ENCODE data around the gene TGDS. TPM values are rescaled to one million over a fixed set of nuclear protein-coding genes. Genes with fewer than 3 reads are reported as not detected.
"Not testable (repeated sequence)": the region's sequence is repeated elsewhere in the genome, so short reads cannot be mapped to it uniquely, and the experiment has no call there.

The TGDS gene
- total RNA-seq, 1 donor from 2014 or later: 14.3 TPM

DNA sequence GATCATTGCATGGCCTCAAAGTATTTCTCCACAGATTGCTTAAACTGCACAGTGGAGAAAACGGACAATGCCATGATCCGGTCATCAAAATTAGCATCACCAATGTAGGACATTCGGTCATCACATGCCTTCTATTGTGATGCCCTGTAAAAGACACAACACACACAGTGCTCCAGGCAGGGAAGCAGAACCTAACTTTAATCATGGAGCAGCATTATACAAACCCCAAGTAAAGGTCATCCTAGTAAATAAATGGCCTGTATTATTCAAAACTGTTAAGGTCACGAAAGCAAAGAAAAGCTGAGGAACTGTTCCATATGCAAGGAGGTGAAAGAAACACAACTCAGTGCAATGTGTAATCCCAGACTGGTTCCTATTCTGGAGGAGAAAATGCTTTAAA is 42.2 kb downstream of the TGDS start:
- no peak for DNase-seq (ENCODE audit: low spot score)

DNA sequence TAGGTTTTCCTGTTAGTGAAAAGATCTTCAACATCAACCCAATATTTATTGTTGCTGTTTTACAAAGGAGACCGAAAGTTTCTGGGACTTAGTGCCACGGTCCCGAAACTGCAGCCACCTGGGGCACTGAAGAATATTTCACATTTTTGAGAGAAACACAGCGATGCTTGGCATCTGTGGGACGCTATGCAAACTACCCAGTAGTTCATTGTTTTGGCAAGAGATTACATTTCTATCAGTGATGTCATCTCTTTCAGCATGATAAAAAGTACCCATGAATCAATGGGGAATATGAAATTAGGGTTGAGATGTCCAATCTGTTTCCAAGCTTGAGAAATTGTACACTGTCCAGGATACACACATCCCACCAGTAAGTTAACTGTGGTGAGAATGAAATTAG is 43.9 kb downstream of the TGDS start:
- DNase-seq (ENCODE audit: low spot score): no peak

DNA sequence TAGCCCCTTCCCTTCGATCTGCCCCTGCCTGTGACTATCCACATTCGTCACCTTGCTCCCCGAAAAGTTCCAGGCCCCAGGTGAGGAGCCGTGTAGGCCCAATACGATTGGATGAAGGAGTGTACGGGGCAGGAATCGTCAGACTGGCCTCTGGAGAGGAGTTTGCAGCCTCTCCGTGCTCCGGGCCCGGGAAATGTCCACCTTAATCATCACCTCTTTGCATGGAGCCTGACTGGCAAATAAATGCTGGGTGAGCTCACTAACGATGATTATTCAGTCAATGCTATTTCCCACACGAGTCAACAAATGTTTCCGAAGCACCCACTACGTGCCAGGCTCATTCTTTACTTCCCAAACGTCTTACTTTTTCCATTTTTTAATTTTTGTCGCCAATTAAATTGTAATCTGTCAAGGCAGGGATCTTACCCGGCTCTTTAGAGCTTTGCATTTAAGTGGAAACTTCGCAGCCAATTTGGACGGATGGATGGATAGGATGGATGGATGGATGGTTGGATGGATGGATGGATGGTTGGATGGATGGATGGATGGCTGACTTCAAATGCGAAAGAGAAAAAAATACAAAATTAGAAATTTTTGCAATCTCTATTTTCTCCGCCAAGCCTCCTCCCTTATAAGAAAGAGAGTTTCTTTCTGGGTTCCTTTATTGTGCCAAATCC is 45.8 kb downstream of the TGDS start:
- DNase-seq (ENCODE audit: low spot score): no peak

DNA sequence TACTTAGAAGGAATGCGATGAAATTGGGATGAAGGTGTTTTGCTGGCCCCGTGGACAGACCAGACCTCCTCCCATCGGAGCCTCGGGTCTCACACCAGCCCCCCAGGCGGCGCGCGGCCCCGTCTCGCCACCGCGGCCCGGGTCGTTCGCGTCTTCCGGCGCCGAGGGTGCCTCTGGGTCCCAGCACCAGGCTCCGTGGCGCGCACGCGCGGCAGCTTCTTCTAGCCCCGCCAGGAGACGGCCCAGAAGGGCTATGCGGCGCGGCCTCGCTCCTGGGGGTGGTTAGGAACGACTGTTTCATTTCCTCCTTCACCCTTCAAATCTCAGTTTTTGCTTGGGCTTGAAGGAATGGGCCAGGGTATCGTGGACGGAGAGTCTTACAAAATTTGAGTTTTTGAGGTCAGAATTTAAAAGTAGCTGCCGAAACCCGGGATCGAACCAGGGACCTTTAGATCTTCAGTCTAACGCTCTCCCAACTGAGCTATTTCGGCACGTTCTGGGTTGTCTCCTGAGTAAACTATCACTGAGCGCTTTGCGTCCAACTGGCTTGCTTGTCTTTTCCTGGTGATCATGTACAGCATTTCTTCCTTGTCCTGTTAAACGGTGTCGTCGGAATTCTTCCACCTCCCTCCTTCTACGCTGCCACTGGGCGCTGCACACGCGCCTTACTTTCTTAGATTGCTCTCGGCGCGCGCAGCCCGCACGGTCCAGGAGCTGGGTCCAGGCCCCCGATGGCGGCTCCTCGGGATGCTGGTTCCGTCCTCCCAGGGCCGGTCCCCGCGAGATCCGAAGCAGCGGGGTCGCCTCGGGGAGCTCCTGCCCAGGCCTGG is 46.5 kb downstream of the TGDS start:
- DNase-seq (ENCODE audit: low spot score): peak; percentile 96

DNA sequence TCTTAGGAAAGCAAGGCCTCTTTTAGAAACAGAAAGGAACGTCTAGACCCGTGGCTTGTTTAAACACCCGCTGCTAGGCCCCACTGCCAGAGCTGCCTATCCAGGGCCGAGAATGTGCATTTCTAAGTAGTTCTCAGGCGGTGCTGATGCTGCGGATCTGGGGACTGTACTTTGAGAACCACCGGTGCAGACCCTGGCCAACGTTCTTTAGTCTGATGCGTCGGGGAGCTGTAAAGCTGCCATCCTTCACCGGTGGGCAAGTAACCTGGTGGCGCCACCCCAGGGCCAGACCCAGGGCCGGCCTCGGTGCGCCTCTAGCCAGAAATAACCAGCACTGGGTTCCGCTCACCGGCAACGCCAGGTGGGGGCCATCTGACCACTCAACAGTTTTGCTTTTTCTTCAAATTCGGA is 47.1 kb downstream of the TGDS start:
- DNase-seq (ENCODE audit: low spot score): no peak

DNA sequence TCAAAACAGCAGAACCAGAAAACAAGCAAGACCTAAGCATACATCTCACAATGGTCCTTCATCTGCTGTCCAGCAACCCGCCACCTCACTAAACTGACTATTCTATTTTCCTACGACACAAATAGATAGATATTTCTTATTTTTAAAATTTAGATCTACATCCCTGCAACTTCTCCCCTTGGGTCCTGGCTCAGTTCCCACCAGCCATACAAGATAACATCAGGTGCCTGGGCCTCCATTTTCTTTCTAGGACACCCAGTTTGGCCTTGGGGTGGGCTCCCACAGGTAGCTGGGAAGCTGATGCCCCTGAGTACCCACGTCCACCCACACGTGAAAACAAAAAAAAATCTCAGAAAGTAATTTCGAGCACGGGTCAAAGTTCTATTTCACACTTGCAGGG is 47.6 kb downstream of the TGDS start:
- no peak for DNase-seq (ENCODE audit: low spot score)

DNA sequence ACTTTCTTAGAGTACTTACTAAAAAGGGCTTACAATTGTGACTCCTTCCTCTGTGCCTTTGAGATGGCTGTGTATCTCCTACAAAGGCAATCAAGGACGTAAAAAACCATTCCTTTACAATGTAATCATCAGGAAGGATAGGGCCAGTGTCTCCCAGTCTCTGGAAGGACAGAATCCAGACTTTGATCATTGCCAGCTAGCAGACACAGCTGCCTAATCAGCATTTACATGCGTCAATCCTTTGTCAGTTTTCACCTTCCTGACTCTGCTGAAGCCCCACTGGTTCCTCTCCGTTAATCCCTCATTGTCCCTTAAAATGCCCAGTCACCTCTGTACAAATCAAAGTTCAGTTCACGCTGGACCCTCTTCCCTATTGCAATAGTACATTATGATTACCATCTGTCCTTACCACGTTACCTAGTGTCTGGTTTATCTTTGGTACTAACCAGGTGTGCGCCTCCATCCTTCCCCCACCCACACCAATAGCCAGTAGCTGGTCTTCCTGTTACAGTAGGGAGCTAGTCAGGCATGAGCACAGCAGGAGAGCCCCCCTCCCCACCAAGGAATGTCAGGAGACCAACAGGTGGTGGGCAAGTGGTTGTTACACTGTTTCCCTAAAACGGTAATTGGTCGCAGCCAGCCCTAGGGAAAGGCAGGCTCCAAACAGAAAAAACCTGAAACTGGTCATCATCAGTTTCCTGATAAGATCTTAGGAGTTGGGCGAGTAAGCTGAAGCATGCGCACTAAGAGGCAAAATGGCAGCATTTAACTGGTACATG is 49.7 kb downstream of the TGDS start:
- no peak for DNase-seq (ENCODE audit: low spot score)

DNA sequence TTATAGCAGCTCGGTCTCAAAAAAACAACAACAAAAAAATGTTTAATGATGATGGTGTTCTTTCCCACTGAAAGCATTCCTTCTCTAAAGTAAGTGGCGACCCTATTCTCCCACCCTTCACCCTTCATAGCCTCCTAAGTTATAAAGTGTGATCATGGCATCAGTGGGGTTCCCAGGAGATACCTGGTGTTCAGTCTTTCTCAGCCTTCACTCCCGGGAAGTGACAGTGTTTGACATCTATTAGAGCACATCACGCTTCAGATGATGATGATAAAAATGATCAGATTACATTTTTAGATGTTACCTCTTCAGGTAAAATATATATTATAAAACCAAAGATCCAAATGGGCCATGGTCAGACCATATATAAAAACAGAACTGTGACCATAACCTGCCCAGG is 51.0 kb downstream of the TGDS start:
- DNase-seq (ENCODE audit: low spot score): no peak

DNA sequence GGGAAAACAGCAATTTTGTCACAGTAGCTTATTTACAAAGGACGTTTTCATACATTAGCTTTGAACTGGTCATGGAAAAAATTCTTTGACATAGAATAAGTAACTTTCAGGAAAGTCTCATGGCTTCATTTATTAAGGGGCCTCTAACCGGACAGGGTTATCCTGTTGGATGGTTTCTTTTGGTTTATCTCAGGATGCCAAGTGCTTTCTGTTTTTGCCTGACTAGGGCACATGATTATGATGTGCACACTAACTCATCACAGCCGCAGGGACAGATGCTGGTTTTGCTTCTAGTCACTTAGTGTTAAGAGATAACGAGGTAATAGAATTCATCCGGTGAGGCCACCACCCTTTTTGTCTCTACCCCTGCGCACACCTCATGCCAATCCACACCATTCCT is 53.0 kb downstream of the TGDS start:
- no peak for DNase-seq (ENCODE audit: low spot score)

DNA sequence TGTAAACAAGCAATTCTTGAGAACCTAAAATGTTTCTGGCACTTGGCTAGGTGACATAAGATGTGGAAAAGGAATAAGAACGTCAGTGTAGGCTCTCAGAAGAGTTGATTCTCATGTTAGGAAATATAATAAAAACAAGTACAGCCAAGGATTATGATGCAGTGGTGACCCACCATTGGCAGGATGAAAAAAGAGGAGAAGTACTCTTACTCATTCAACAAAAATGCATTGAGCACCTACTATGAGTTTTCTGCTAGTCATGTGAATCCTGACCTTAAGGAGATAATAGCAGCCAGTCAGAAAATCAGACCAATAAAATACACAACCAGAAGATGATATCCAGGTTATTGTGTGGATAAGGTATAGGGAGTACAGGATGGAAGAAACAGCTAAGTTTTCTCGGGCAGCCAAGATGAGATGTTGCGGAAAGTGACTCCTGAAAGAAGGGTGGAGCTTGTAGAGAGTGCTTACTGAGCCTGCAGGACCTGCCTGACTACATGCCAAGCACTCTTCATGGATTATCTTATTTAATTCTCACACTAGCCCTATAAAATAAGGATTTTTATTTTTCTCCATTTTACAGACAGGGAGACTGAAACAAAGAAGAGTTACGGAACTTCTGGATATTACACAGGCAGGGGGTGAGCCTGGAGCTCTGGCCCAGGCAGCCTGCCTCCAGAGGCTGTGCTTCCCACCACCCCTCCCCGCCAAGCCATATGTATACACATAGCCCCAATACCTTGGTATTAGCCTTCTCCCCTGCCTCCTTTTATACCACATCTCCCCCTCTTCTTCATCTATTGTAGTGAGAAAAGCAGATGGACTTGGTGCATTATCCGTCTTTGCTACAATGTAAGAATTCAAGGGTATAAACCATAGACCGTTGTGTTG is 58.0 kb downstream of the TGDS start:
- no peak for DNase-seq (ENCODE audit: low spot score)

DNA sequence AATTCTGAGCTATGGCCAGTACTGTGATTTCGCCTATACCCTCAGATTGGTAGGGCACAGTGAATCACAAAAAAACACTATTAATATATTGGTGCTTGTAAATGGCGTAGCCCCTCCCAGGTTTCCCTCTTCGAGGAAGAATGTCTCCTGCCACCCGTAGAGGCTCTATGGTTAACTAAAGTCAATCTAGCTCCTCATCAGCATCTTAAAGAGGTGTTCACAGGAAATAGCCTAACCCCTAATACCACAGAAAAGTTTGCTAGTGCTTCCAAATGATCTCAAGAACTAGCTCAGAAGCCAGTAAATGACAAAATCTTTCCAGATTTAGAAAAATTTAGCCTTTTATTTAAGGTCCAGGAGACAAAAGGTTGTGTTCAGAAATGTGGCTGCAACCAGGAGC is 60.2 kb downstream of the TGDS start:
- DNase-seq (ENCODE audit: low spot score): no peak

DNA sequence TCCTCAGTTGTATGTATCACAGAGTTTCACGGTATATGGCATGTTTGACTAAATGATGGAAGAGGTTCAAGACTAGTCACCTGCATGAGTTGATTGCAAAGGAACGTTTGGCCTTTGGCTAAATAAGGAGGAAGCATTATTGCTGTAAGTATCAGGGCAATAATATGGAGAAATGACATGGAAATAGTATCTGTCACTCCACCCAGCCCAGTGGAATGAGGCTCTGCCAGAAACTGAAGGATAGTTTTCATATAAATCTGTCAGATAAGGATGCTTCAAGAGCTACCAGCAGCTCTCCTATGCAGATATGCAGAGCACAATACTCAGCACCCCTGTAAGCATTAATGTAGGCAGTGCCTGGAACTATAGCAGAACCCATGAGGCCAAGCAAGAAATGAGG is 60.7 kb downstream of the TGDS start:
- no peak for DNase-seq (ENCODE audit: low spot score)

DNA sequence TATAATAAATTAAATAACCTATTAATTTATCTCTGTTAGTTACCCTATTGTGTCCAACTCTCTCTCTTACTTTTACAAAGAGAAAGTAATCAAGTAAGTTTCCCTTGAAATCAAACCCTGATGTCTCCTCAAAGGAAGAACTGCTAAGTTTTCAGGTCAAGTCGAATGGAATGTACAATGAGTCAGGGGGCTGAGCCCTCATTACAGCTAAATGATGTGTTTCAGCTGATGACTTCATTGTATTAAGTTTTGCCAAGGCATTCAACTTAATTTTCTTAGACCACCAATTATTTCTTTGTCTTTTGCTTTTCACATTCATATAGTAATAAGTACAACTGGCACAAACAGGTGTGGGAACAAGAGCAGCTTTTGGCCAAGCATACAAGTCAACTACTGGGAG is 61.8 kb downstream of the TGDS start:
- no peak for DNase-seq (ENCODE audit: low spot score)

DNA sequence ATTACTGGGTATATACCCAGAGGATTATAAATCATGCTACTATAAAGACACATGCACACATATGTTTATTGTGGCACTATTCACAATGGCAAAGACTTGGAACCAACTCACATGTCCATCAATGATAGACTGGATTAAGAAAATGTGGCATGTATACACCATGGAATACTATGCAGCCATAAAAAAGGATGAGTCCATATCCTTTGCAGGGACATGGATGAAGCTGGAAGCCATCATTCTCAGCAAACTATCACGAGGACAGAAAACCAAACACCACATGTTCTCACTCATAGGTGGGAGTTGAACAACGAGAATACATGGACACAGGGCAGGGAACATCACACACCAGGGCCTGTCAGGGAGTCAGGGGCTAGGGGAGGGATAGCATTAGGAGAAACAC is 63.7 kb downstream of the TGDS start:
- not testable (repeated sequence) for DNase-seq (ENCODE audit: low spot score)

DNA sequence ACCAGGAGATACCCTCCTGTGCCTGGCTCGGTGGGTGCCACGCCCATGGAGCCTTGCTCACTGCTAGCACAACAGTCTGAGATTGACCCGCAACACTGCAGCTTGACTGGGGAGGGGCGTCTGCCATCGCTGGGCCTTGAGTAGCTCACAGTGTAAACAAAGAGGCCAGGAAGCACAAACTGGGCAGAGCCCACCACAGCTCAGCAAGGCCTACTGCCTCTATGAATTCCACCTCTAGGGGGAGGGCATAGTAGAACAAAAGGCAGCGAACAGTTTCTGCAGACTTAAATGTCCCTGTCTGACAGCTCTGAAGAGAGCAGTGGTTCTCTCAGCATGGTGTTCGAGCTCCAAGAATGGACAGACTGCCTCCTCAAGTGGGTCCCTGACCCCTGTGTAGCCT is 69.0 kb downstream of the TGDS start:
- not testable (repeated sequence) for DNase-seq (ENCODE audit: low spot score)

DNA sequence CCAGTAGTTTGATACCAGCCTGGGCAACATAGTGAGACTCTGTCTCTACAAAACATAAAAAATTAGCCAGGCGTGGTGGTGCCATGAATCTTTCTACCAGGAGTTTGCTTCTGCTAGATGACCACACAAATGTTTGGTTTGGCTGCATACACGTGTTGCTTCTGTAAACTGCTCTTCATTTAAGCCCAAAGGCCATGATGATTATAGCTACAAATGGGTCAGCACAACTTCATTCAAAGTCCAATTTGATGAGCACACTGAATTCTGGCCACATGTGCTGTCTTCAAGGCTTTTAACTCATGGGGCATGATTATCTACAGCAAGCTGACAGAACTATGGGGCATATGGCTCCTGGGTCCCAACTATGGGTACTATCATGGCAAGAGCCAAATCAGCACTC is 70.2 kb downstream of the TGDS start:
- DNase-seq (ENCODE audit: low spot score): no peak

DNA sequence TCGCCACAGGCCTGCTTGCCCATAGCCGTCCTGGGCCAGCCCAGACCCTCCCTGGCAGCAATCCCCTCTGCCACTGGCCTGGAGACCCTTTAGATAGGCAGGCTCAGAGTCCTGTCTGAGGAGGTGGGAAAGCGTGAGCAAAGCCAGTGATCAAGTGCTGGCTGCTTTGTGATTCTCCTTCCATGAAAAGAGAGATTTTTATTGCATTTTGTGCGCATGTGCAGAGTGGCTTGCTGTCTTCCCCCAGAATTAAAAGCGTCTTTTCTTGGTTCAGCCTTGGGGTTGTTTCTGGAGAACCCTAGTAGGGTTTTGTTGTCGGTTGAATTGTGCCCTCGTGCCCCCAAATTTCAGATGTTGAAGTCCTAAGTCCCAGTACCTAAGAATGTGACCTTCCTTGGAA is 71.5 kb downstream of the TGDS start:
- no peak for DNase-seq (ENCODE audit: low spot score)

Measured in mesenteric fat pad (tissue), 1 donor.